Astrocyte of the cerebellum (primary cell): ENCODE data around the gene LSR.

Experiments used
- DNase-seq: peaks from one replicate; pipeline ENCODE4 v3.0.0-alpha.2; 2011; ENCODE audit warnings: low read depth
- H3K4me3 ChIP-seq: 2 replicates; pipeline ENCODE4 v1.5.1; 2011; ENCODE audit warnings: mild to moderate bottlenecking, low read depth, low read length, moderate library complexity
- CTCF ChIP-seq: IDR thresholded peaks from 2 replicates; pipeline ENCODE4 v1.5.1; 2012; ENCODE audit warnings: low read length, low read depth, moderate library complexity, mild to moderate bottlenecking; ENCODE audit errors: missing control alignments
- in situ Hi-C: cut with HindIII; loops from 2 replicates; pipeline ENCODE4 v1.10.0; 2017; ENCODE audit warnings: low sequenced_read_pairs

Gene LSR

GRCh38 chr19:35248310-35249145 lies at the start of gene LSR:
TSS of gene LSR (plus strand) at chr19:35249002. CDS start at chr19:35249023, 21 bp downstream.
- DNase-seq: no peak
- in situ Hi-C loops: no loop called here
- no peak within 1 kb of the TSS for H3K4me3 ChIP-seq
- no peak for TF ChIP-seq CTCF

GRCh38 chr19:35199481-35199880 lies 49.3 kb upstream of the LSR start:
- TF ChIP-seq CTCF: no peak
- in situ Hi-C loops: no loop called here
- no peak for DNase-seq
- no peak overlapping the region for H3K4me3 ChIP-seq

- H3K4me3 ChIP-seq: no peak overlapping the region
- no peak for TF ChIP-seq CTCF
- in situ Hi-C loops: no loop called here
- no peak for DNase-seq
These were observed 45.8 kb upstream of the LSR start for GRCh38 chr19:35202722-35203688.

- TF ChIP-seq CTCF: no peak
- no peak overlapping the region for H3K4me3 ChIP-seq
- in situ Hi-C loops: no loop called here
- DNase-seq: no peak
These were observed 43.7 kb upstream of the LSR start for GRCh38 chr19:35204799-35205732.

GRCh38 chr19:35205733-35206323 lies 43.0 kb upstream of the LSR start:
- no peak overlapping the region for H3K4me3 ChIP-seq
- in situ Hi-C loops: no loop called here
- DNase-seq: no peak
- no peak for TF ChIP-seq CTCF
